NT2/D1 (cell line): Measurements from ENCODE around the gene LDHAL6B.

Experiments used
- DNase-seq: peaks from one replicate; pipeline ENCODE4 v3.0.0-alpha.2; 2011; ENCODE audit warnings: low read depth, low spot score
- H3K27me3 ChIP-seq: 2 replicates; pipeline ENCODE4 v1.6.0; 2011; ENCODE audit warnings: mild to moderate bottlenecking; ENCODE audit not compliant: insufficient read length, insufficient read depth
- H3K36me3 ChIP-seq: 2 replicates; pipeline ENCODE4 v1.6.1; 2011; ENCODE audit warnings: mild to moderate bottlenecking, low read length, mixed read lengths; ENCODE audit not compliant: insufficient read depth, insufficient read length
- H3K4me1 ChIP-seq: 2 replicates; pipeline ENCODE4 v1.5.1; 2011; ENCODE audit not compliant: insufficient read depth, insufficient read length
- H3K4me3 ChIP-seq: 2 replicates; pipeline ENCODE4 v1.5.1; 2011; ENCODE audit warnings: low read depth; ENCODE audit not compliant: insufficient read length
- H3K9ac ChIP-seq: 2 replicates; pipeline ENCODE4 v1.6.0; 2011; ENCODE audit warnings: low read depth; ENCODE audit not compliant: insufficient read length
- H3K9me3 ChIP-seq: 2 replicates; pipeline ENCODE4 v1.5.1; 2011; ENCODE audit warnings: mild to moderate bottlenecking, low read length; ENCODE audit not compliant: insufficient read depth
- SUZ12 ChIP-seq: IDR thresholded peaks from 2 replicates; pipeline ENCODE4 v1.6.1; 2011; ENCODE audit not compliant: insufficient read length, insufficient read depth; ENCODE audit errors: extremely low read depth
- YY1 ChIP-seq: IDR thresholded peaks from 2 replicates; pipeline ENCODE4 v1.6.1; 2011; ENCODE audit not compliant: insufficient read length, insufficient read depth
- ZNF274 ChIP-seq: IDR thresholded peaks from 2 replicates; pipeline ENCODE4 v1.6.1; 2011; ENCODE audit warnings: mild to moderate bottlenecking, low read depth, low read length

The LDHAL6B gene

GRCh38 chr15:59255680-59256336 lies 49.2 kb downstream of the LDHAL6B start:
- H3K9ac ChIP-seq, result no peak overlapping the region
- H3K4me3 ChIP-seq, result no peak overlapping the region
- H3K4me1 ChIP-seq, result no peaks in the 10 kb centered on the region
- H3K9me3 ChIP-seq, result no peaks in the 10 kb centered on the region
- peaks cover 5% of the 10 kb centered on the region for H3K36me3 ChIP-seq
- no peak for DNase-seq
- TF ChIP-seq ZNF274 (no peak), SUZ12 (no peak), YY1 (no peak)
- no peaks in the 10 kb centered on the region for H3K27me3 ChIP-seq

DNA sequence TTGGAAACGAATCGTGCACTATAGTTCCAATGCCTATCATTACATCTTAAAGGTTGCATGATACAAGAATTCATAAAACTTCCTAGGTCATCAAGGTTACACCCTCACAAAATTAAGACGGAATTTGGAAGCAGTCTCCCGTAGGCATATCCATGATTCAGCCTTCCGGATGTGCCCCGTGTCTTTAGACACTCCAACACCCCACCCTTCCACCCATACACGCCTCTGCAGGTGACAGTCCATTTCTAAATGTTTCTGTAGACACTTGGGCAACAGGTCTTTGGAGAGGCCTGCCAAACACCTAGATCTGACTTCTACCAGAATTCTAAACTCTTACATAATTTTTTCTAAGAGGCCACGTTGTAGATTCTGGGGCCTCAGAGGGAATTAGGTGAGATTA lies 49.8 kb downstream of the LDHAL6B start:
- H3K36me3 ChIP-seq, result peaks cover 5% of the 10 kb centered on the region
- H3K9ac ChIP-seq, result no peak overlapping the region
- no peaks in the 10 kb centered on the region for H3K9me3 ChIP-seq
- DNase-seq, result no peak
- no peaks in the 10 kb centered on the region for H3K27me3 ChIP-seq
- H3K4me1 ChIP-seq, result no peaks in the 10 kb centered on the region
- no peak for TF ChIP-seq YY1
- no peak for TF ChIP-seq SUZ12
- no peak for TF ChIP-seq ZNF274
- no peak overlapping the region for H3K4me3 ChIP-seq

- Histone ChIP-seq H3K9ac (no peak overlapping the region), H3K36me3 (peaks cover 5% of the 10 kb centered on the region), H3K4me3 (no peak overlapping the region), H3K27me3 (no peaks in the 10 kb centered on the region), H3K4me1 (no peaks in the 10 kb centered on the region), H3K9me3 (no peaks in the 10 kb centered on the region)
- no peak for TF ChIP-seq SUZ12
- no peak for TF ChIP-seq ZNF274
- no peak for TF ChIP-seq YY1
- DNase-seq, result no peak
These were observed 50.5 kb downstream of the LDHAL6B start for GRCh38 chr15:59257140-59257539.
